H1 (cell line): ENCODE data around the gene PTPRD.

Source experiments
- BACH1 ChIP-seq: IDR thresholded peaks from 2 replicates; pipeline ENCODE4 v1.6.1; 2012; ENCODE audit warnings: low read length, improper control_type of control experiment
- EZH2 ChIP-seq: fragments of 200-600 bp; sonication (generic); IDR thresholded peaks from 2 replicates; pipeline ENCODE4 v1.7.1; 2012; ENCODE audit warnings: low read depth, mild to moderate bottlenecking, moderate library complexity, low read length, inconsistent platforms; ENCODE audit not compliant: severe bottlenecking
- JUN ChIP-seq: IDR thresholded peaks from 2 replicates; pipeline ENCODE4 v1.6.1; 2011; ENCODE audit warnings: low read depth, mild to moderate bottlenecking, improper control_type of control experiment, low read length
- MAX ChIP-seq: IDR thresholded peaks from 2 replicates; pipeline ENCODE4 v1.6.1; 2012; ENCODE audit warnings: inconsistent platforms
- POLR2A ChIP-seq, 2 experiments: IDR thresholded peaks; 1 replicate in 1 of 2; 2 replicates in 1 of 2; pipeline ENCODE4 v1.6.1; 2011; ENCODE audit warnings: low read depth in 2 of 2, low read length in 2 of 2, mild to moderate bottlenecking in 2 of 2; ENCODE audit errors: control extremely low read depth in 1 of 2
- POLR2AphosphoS5 ChIP-seq: IDR thresholded peaks from 2 replicates; pipeline ENCODE4 v1.6.1; 2011; ENCODE audit warnings: low read depth, low read length
- SIN3A ChIP-seq, 2 experiments: IDR thresholded peaks in 1 of 2; conservative IDR thresholded peaks in 1 of 2; 2 replicates each; pipeline ENCODE4 v1.6.1; 2011 to 2012; ENCODE audit warnings: low read length in 2 of 2, improper control_type of control experiment in 1 of 2, low read depth in 1 of 2, mild to moderate bottlenecking in 1 of 2
- TF ChIP-seq, protein P1 (sequence below): IDR thresholded peaks from 2 replicates; pipeline ENCODE4 v1.6.1; 2011; ENCODE audit warnings: low read length, improper control_type of control experiment
- TF ChIP-seq, protein P2 (sequence below), 3 experiments: IDR thresholded peaks; 1 replicate in 2 of 3; 2 replicates in 1 of 3; pipeline versions ENCODE4 v1.5.1 to v1.6.1; 2011; ENCODE audit warnings: low read length in 3 of 3, mild to moderate bottlenecking in 3 of 3, inconsistent platforms in 2 of 3, low read depth in 1 of 3, moderate library complexity in 1 of 3; ENCODE audit not compliant: insufficient read depth in 1 of 3; ENCODE audit errors: control extremely low read depth in 1 of 3

- no peak for TF ChIP-seq EZH2
- no peak for TF ChIP-seq MAX
- no peak for TF ChIP-seq SIN3A (conservative IDR thresholded peaks at IDR 0.05 in 1 of 2, IDR thresholded peaks at IDR 0.05 in 1 of 2; ENCODE audit: low read depth in 1 of 2, low read length in 2 of 2)
- no peak for TF ChIP-seq JUN
- TF ChIP-seq, protein P1, sequence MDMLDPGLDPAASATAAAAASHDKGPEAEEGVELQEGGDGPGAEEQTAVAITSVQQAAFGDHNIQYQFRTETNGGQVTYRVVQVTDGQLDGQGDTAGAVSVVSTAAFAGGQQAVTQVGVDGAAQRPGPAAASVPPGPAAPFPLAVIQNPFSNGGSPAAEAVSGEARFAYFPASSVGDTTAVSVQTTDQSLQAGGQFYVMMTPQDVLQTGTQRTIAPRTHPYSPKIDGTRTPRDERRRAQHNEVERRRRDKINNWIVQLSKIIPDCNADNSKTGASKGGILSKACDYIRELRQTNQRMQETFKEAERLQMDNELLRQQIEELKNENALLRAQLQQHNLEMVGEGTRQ: no peak
- TF ChIP-seq, protein P2, sequence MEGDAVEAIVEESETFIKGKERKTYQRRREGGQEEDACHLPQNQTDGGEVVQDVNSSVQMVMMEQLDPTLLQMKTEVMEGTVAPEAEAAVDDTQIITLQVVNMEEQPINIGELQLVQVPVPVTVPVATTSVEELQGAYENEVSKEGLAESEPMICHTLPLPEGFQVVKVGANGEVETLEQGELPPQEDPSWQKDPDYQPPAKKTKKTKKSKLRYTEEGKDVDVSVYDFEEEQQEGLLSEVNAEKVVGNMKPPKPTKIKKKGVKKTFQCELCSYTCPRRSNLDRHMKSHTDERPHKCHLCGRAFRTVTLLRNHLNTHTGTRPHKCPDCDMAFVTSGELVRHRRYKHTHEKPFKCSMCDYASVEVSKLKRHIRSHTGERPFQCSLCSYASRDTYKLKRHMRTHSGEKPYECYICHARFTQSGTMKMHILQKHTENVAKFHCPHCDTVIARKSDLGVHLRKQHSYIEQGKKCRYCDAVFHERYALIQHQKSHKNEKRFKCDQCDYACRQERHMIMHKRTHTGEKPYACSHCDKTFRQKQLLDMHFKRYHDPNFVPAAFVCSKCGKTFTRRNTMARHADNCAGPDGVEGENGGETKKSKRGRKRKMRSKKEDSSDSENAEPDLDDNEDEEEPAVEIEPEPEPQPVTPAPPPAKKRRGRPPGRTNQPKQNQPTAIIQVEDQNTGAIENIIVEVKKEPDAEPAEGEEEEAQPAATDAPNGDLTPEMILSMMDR (IDR thresholded peaks at IDR 0.05; ENCODE audit: control extremely low read depth in 1 of 3, insufficient read depth in 1 of 3, low read depth in 1 of 3, low read length in 3 of 3): no peak
- no peak for TF ChIP-seq BACH1
- TF ChIP-seq POLR2A (IDR thresholded peaks at IDR 0.05; ENCODE audit: control extremely low read depth in 1 of 2, low read depth in 2 of 2, low read length in 2 of 2): no peak
- TF ChIP-seq POLR2AphosphoS5: no peak
Observed at GRCh38 chr9:10036095-10036494, 576.7 kb downstream of the PTPRD start.
